Neuronal stem cell (in vitro differentiated cells): ENCODE results near the gene GALNS.

Experiments used
- DNase-seq: peaks from one replicate; pipeline ENCODE4 v3.0.0-alpha.2; 2013; ENCODE audit warnings: low spot score
- H2AFZ ChIP-seq: one replicate; pipeline ENCODE4 v1.6.1; 2013; ENCODE audit warnings: mild to moderate bottlenecking, low read length, inconsistent platforms
- H2AK5ac ChIP-seq: 2 replicates; pipeline ENCODE4 v1.6.1; 2013; ENCODE audit warnings: low read depth, mild to moderate bottlenecking, inconsistent platforms, low read length, moderate library complexity, mixed read lengths
- H2BK120ac ChIP-seq: 2 replicates; pipeline ENCODE4 v1.6.1; 2013; ENCODE audit warnings: low read depth, mild to moderate bottlenecking, inconsistent platforms, low read length, moderate library complexity, mixed read lengths
- H2BK12ac ChIP-seq: one replicate; pipeline ENCODE4 v1.6.1; 2013; ENCODE audit warnings: low read length, inconsistent platforms
- H2BK15ac ChIP-seq: 2 replicates; pipeline ENCODE4 v1.6.1; 2013; ENCODE audit warnings: mild to moderate bottlenecking, low read length, inconsistent platforms, mixed read lengths
- H2BK5ac ChIP-seq: one replicate; pipeline ENCODE4 v1.6.1; 2013; ENCODE audit warnings: inconsistent platforms, mild to moderate bottlenecking, low read length, moderate library complexity
- H3K14ac ChIP-seq: one replicate; pipeline ENCODE4 v1.6.1; 2013; ENCODE audit warnings: low read length, inconsistent platforms
- H3K18ac ChIP-seq: 2 replicates; pipeline ENCODE4 v1.6.1; 2013; ENCODE audit warnings: low read length, inconsistent platforms
- H3K23ac ChIP-seq: 2 replicates; pipeline ENCODE4 v1.6.1; 2013; ENCODE audit warnings: low read depth, mild to moderate bottlenecking, mixed read lengths, low read length, inconsistent platforms; ENCODE audit not compliant: poor library complexity
- H3K27ac ChIP-seq: replicated peaks from 3 replicates; pipeline ENCODE4 v1.5.1; 2013; ENCODE audit warnings: low read length, inconsistent platforms
- H3K27me3 ChIP-seq, 3 experiments: 2 replicates each; pipeline ENCODE4 v1.6.1; 2013; ENCODE audit warnings: low read length in 3 of 3, mild to moderate bottlenecking in 2 of 3, inconsistent platforms in 1 of 3, low read depth in 1 of 3, mixed read lengths in 1 of 3, moderate library complexity in 1 of 3; ENCODE audit not compliant: control insufficient read depth in 3 of 3, insufficient read depth in 3 of 3
- H3K36me3 ChIP-seq, 2 donors: replicated peaks in 1 of 2; 2 replicates each; pipeline ENCODE4 v1.6.1; 2013; ENCODE audit warnings: low read length in 2 of 2; ENCODE audit not compliant: control insufficient read depth in 2 of 2, insufficient read depth in 2 of 2
- H3K4ac ChIP-seq: 2 replicates; pipeline ENCODE4 v1.6.1; 2013; ENCODE audit warnings: inconsistent platforms, mild to moderate bottlenecking, low read length, moderate library complexity
- H3K4me1 ChIP-seq, 2 donors: 1 replicate in 1 of 2; 2 replicates in 1 of 2; pipeline ENCODE4 v1.6.1; 2013; ENCODE audit warnings: low read length in 2 of 2, low read depth in 1 of 2; ENCODE audit not compliant: control insufficient read depth in 2 of 2, insufficient read depth in 1 of 2
- H3K4me2 ChIP-seq: one replicate; pipeline ENCODE4 v1.6.1; 2013; ENCODE audit warnings: mild to moderate bottlenecking, low read length, inconsistent platforms; ENCODE audit not compliant: insufficient read depth, poor library complexity, severe bottlenecking
- H3K4me3 ChIP-seq, 2 donors: 2 replicates each; pipeline ENCODE4 v1.5.1; 2013; ENCODE audit warnings: low read length in 2 of 2, mild to moderate bottlenecking in 2 of 2, inconsistent platforms in 1 of 2, moderate library complexity in 1 of 2
- H3K79me1 ChIP-seq: one replicate; pipeline ENCODE4 v1.6.1; 2013; ENCODE audit warnings: low read depth, mild to moderate bottlenecking, inconsistent platforms, low read length, moderate library complexity
- H3K9ac ChIP-seq: one replicate; pipeline ENCODE4 v1.6.1; 2013; ENCODE audit warnings: mild to moderate bottlenecking, low read depth, low read length, inconsistent platforms; ENCODE audit not compliant: poor library complexity
- H3K9me3 ChIP-seq, 2 donors: replicated peaks in 1 of 2; 2 replicates each; pipeline versions ENCODE3 to v1.6.1; 2013; ENCODE audit warnings: low read length in 2 of 2, mild to moderate bottlenecking in 2 of 2, inconsistent platforms in 1 of 2, low read depth in 1 of 2, mixed read lengths in 1 of 2, moderate library complexity in 1 of 2; ENCODE audit not compliant: control insufficient read depth in 2 of 2, insufficient read depth in 1 of 2
- H4K8ac ChIP-seq: one replicate; pipeline ENCODE4 v1.6.1; 2013; ENCODE audit warnings: low read depth, mild to moderate bottlenecking, inconsistent platforms, low read length, moderate library complexity
- H4K91ac ChIP-seq: one replicate; pipeline ENCODE4 v1.6.1; 2013; ENCODE audit warnings: low read length, low read depth, mild to moderate bottlenecking, inconsistent platforms; ENCODE audit not compliant: poor library complexity
- WGBS, 2 donors: extraction: QIAGEN DNeasy Blood & Tissue Kit; methylation state at CpG; one replicate each; pipeline ENCODE4 v1.1.7; 2013; ENCODE audit warnings: missing lambda C conversion rate in 2 of 2, mixed read lengths in 1 of 2; ENCODE audit not compliant: insufficient read length in 2 of 2, insufficient replicate concordance in 1 of 2; ENCODE audit errors: extremely low coverage in 2 of 2; 5-methylcytosine and 5-hydroxymethylcytosine counted together

Gene GALNS

DNA sequence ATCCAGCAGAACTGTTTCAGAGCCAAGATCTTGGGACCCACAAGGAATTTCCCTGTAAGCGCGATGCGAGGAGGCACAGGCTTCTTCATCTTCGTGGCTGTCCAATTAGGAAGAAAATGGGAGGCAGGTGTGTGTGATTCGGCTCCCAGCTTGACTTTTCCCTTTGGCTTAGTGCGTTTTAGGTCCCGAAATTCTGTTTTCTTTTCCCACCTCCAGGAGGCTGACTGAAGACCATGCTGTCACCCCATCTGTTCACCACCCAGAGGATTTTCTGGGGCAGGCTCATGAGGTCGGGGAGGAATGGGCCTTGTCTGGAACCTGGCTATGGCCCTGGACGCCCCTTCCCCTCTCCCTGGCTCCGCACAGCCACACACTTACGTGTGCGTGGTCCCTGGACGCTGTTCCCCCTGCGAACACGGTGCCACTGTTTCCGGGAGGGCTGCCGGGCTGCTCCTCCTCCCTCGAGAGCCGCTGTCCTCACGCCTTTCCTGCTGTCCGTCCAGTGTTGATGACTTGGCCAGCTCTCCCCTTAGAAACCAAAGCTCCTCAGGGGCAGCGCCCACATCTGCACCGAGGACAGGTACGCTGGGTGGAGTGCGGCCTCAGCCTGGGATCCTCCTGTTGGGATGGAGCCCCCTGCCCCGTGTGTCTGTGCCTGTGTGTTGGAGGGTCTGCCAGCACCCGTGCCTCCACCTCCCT lies 12.4 kb upstream of the GALNS start:
- no peak overlapping the region for H4K8ac ChIP-seq
- H3K27me3 ChIP-seq = peaks cover 0 to 69% (median 0%) of the 10 kb centered on the region in 3 experiments
- H3K23ac ChIP-seq = peak overlapping the region; percentile 25

DNA sequence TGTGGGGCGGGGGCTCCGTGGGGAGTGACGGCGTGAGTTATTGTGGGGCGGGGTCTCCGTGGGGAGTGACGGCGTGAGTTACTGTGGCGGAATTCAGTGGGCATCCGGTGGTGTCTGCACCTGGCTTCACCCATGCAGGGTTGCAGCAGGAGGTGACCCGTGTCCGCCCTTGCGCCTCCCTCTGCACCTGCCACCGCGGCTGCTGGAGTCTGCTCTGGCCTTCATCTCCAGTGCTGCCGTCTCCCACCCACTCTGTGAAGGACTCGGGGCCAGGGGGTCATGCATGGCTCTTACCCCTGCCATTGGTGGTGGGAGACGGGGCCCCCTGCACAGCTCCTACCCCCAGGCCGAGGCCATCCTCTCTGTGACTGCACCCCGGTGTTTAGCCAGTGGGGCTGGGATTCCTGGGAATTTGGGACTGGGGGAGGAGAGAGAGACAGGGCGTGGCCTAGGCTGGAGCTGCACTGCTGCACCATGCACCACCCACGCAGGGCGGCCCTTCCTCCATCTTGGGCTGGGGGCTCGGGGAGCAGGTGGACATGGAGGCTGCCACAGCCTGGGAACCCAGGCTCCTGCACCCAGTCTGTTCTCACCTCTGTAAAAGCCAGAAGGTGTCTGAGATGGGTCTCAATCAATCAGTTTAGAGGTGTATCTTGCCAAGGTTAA lies 11.0 kb upstream of the GALNS start:
- Histone ChIP-seq H2AK5ac (peak overlapping the region; percentile 61), H2AFZ (no peak overlapping the region), H3K4ac (no peak overlapping the region), H3K27me3 (peaks cover 0 to 58% (median 0%) of the 10 kb centered on the region in 3 experiments), H2BK5ac (no peak overlapping the region), H3K27ac (no peak overlapping the region), H3K14ac (no peak overlapping the region), H3K79me1 (peaks cover 2% of the 10 kb centered on the region), H3K18ac (no peak overlapping the region), H3K9me3 (no peaks in the 10 kb centered on the region), H3K4me3 (no peak overlapping the region), H3K9ac (peak overlapping the region; percentile 12), H2BK15ac (no peak overlapping the region), H4K8ac (peak overlapping the region; percentile 17), H3K4me1 (peaks cover 0 to 2% of the 10 kb centered on the region in 2 donors), H2BK12ac (no peak overlapping the region), H2BK120ac (peak overlapping the region; percentile 17), H4K91ac (no peak overlapping the region), H3K23ac (no peak overlapping the region), H3K4me2 (no peak overlapping the region), H3K36me3 (no peaks in the 10 kb centered on the region)
- no CpG with 5 or more reads among the region's 24 CpGs for WGBS, 2 donors
- DNase-seq = no peak

More for the DNA sequence above, 12.4 kb upstream of the GALNS start:
- Histone ChIP-seq H3K4ac (peak overlapping the region; percentile 84), H3K4me3 (no peak overlapping the region), H3K36me3 (no peaks in the 10 kb centered on the region), H3K9me3 (no peaks in the 10 kb centered on the region), H3K18ac (no peak overlapping the region), H2AK5ac (peak overlapping the region; percentile 93), H2BK12ac (peak overlapping the region; percentile 73), H3K9ac (peak overlapping the region; percentile 37), H3K4me1 (peaks cover 0 to 2% of the 10 kb centered on the region in 2 donors), H2BK5ac (no peak overlapping the region), H2BK15ac (no peak overlapping the region), H2BK120ac (no peak overlapping the region), H3K27ac (no peak overlapping the region), H3K79me1 (no peaks in the 10 kb centered on the region), H2AFZ (no peak overlapping the region), H4K91ac (no peak overlapping the region), H3K14ac (peak overlapping the region; percentile 38), H3K4me2 (no peak overlapping the region)
- no CpG with 5 or more reads among the region's 27 CpGs for WGBS, 2 donors
- DNase-seq = no peak

DNA sequence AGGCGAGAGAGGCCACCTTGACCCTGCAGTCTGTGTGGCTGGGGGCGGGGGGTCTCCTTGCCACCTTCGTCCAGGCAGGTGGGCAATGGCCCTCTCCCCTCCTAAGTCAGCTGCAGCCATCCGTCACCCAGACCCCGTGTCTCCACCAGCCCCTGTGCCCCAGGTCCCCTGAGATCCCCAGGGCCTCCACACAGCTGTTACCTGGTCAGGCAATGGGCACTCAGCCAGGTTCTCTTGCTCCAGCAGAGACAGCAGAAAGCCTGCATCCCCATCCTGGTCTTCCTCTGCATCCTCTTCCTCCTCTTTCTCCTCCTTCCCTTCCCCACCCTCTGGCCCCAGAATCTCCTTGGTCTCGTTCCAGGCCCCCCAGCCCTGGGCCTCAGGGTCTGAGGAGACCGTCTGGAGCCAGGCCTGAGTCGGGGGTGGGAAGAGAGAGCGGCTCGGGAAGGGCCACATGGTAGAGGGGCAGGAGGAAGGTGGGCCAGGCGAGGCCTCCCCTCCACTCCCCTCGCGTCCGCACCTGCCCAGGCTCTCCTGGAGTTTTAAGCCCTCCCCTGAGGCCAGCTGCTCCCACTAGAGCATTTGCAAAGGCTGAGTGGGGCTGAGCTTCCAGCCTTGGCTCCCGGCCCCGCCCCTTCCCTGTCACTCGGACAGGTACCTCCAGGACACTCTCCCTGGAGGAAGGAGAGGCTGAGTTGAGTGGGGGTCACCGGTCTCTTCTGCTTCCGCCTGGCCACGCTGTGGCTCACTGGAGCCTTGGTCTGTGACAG lies 9.6 kb upstream of the GALNS start, which contains the start of gene PABPN1L:
PABPN1L (minus strand) TSS at position 510 of the 770 bp plus-strand sequence; CDS start at position 456, 54 bp downstream.
- Histone ChIP-seq H4K8ac (no peak within 1 kb of the TSS), H3K9me3 (no peaks in the 10 kb centered on the region), H3K27ac (no peak within 1 kb of the TSS), H3K23ac (peak within 1 kb of the TSS; percentile 43), H3K4ac (peak within 1 kb of the TSS; percentile 53), H3K4me2 (no peak within 1 kb of the TSS), H2AFZ (no peak within 1 kb of the TSS), H2BK15ac (peak within 1 kb of the TSS; percentile 37), H2AK5ac (peak within 1 kb of the TSS; percentile 88), H3K36me3 (peaks cover 2 to 6% of the 10 kb centered on the region in 2 donors), H3K18ac (peak within 1 kb of the TSS; percentile 57), H3K27me3 (peaks cover 0 to 48% (median 0%) of the 10 kb centered on the region in 3 experiments), H2BK5ac (no peak within 1 kb of the TSS), H3K4me1 (peaks cover 0 to 2% of the 10 kb centered on the region in 2 donors), H4K91ac (no peak within 1 kb of the TSS), H3K14ac (peak within 1 kb of the TSS; percentile 38), H2BK120ac (peak within 1 kb of the TSS; percentile 17), H3K4me3 (peak within 1 kb of the TSS in 1 of 2 donors; percentile 16), H2BK12ac (peak within 1 kb of the TSS; percentile 73), H3K79me1 (peaks cover 2% of the 10 kb centered on the region), H3K9ac (no peak within 1 kb of the TSS)
- no peak for DNase-seq
- WGBS, 2 donors = no CpG with 5 or more reads among the region's 20 CpGs
